GM19463 (cell line): ENCODE results near the gene PAGR1.
"Not testable (repeated sequence)": the region's sequence is repeated elsewhere in the genome, so short reads cannot be mapped to it uniquely, and the experiment has no call there.

ENCODE experiments used
- ATAC-seq: cut with Tn5 transposase; IDR thresholded peaks from one replicate; pipeline ENCODE4 v1.9.1; 2021; ENCODE audit warnings: mild to moderate bottlenecking, moderate library complexity; ENCODE audit not compliant: unreplicated experiment

The PAGR1 gene

GRCh38 chr16:29862383-29862883 is 46.5 kb downstream of the PAGR1 start:
- ATAC-seq: no peak

GRCh38 chr16:29862884-29863668 is 47.1 kb downstream of the PAGR1 start, which contains the start of gene CDIPT:
Gene CDIPT (minus strand): TSS chr16:29863226. CDS start chr16:29862857, 369 bp downstream.
- ATAC-seq: peak; percentile 98

DNA sequence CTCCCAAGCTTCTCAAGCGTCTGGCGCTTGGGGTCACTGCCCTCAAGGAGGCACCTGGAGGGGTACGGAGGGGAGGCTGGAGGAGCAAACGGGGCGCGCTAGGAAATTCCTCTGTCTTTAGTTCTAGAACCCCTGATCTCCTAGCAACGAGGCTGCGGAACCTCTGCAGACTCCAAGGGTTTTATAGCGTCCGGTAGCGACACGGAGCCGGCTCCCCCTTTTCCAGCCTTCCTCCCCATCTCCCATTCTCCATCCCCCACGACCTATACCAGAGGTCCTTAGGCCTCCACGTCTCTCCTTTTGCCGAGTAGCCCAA is 47.7 kb downstream of the PAGR1 start:
- no peak for ATAC-seq

- ATAC-seq: no peak
These were observed 48.3 kb downstream of the PAGR1 start for GRCh38 chr16:29864205-29864604.

DNA sequence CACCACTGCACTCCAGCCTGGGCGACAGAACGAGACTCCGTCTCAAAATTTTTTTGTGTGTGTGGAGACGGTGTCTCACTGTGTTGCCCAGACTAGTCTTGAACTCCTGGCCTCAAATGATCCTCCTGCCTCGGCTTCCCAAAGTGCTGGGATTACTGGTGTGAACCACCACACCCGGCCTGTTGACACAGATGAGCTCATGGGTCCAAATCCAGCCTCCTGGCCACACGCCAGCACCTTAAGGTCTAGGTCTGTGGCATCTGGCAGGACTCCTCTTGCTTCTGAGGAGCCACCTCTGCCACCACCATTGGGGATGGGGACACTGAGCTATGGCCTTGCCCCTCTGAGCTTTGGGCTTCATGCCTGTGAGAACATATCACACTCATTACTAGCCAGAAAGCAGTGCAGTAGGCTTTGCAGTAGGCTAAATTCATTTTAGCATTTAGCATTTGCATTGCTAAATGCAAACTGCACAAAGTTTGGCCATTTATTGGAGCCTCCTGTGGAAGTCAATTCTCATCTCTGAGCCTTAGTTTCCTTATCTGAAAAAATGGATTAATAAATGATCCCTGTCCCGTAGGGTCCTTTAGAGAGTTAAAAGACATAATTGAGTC is 52.6 kb downstream of the PAGR1 start:
- no peak for ATAC-seq

DNA sequence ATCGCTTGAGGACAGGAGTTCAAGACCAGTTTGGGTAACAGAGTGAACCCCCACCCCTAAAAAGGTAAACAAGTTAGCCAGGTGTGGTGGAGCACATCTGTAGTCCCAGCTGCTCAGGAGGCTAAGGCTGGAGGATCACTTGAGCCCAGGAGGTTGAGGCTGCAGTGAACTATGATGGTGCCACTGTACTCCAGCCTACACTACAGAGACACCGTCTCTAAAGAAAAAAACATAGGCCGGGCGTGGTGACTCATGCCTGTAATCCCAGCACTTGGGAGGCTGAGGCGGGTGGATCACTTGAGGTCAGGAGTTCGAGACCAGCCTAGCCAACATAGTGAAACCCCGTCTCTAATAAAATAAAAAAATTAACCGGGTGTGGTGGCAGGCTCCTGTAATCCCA is 53.1 kb downstream of the PAGR1 start:
- not testable (repeated sequence) for ATAC-seq
